SK-N-SH treated with all-trans-retinoic acid at 6 μM for 48 hours (cell line): ENCODE results near the gene NPTX1.

Experiments used
- ATAC-seq: fragments of 200-7000 bp; cut with Tn5 transposase; 3 replicates; pipeline ENCODE4 v1.9.1; 2020; ENCODE audit warnings: mild to moderate bottlenecking, moderate library complexity
- ARNTL ChIP-seq: fragments of 450-650 bp; formaldehyde crosslinking; IDR thresholded peaks from 2 replicates; pipeline ENCODE4 v1.5.0; 2020; ENCODE audit warnings: low read depth, mild to moderate bottlenecking, moderate library complexity, borderline replicate concordance
- BACH2 ChIP-seq: fragments of 250-450 bp; sonication (Bioruptor Pico); IDR thresholded peaks from 2 replicates; pipeline ENCODE4 v1.9.0; 2021; ENCODE audit warnings: mild to moderate bottlenecking, borderline replicate concordance
- CREB5 ChIP-seq: fragments of 250-450 bp; sonication (Bioruptor Pico); IDR thresholded peaks from 2 replicates; pipeline ENCODE4 v1.5.1; 2020; ENCODE audit warnings: low read depth, mild to moderate bottlenecking, moderate library complexity
- CSDC2 ChIP-seq: fragments of 250-450 bp; sonication (Bioruptor Pico); IDR thresholded peaks from 2 replicates; pipeline ENCODE4 v1.5.0; 2020; ENCODE audit warnings: mild to moderate bottlenecking, moderate library complexity
- CSRNP3 ChIP-seq: fragments of 250-450 bp; sonication (Bioruptor Pico); IDR thresholded peaks from 2 replicates; pipeline ENCODE4 v1.5.1; 2021; ENCODE audit warnings: mild to moderate bottlenecking, moderate library complexity
- ESRRG ChIP-seq: fragments of 250-450 bp; sonication (Bioruptor Pico); IDR thresholded peaks from 2 replicates; pipeline ENCODE4 v1.6.1; 2021; ENCODE audit warnings: mild to moderate bottlenecking
- GLIS3 ChIP-seq: fragments of 250-450 bp; sonication (Bioruptor Pico); IDR thresholded peaks from 2 replicates; pipeline ENCODE4 v1.5.0; 2020; ENCODE audit warnings: mild to moderate bottlenecking, moderate library complexity
- ISL1 ChIP-seq: fragments of 250-450 bp; sonication (Bioruptor Pico); IDR thresholded peaks from 2 replicates; pipeline ENCODE4 v2.1.2; 2022; ENCODE audit warnings: mild to moderate bottlenecking, moderate library complexity
- OSR1 ChIP-seq: fragments of 250-450 bp; sonication (Bioruptor Pico); IDR thresholded peaks from 2 replicates; pipeline ENCODE4 v1.8.0; 2022; ENCODE audit warnings: moderate library complexity, mild to moderate bottlenecking, inconsistent platforms
- PATZ1 ChIP-seq: fragments of 250-450 bp; sonication (Bioruptor Pico); IDR thresholded peaks from 2 replicates; pipeline ENCODE4 v1.8.0; 2020; ENCODE audit warnings: mild to moderate bottlenecking, moderate library complexity, borderline replicate concordance
- POU6F1 ChIP-seq: fragments of 250-450 bp; sonication (Bioruptor Pico); IDR thresholded peaks from 2 replicates; pipeline ENCODE4 v1.8.0; 2021; ENCODE audit warnings: low read depth, mild to moderate bottlenecking, moderate library complexity, borderline replicate concordance
- PPARA ChIP-seq: fragments of 250-450 bp; sonication (Bioruptor Pico); IDR thresholded peaks from 2 replicates; pipeline ENCODE4 v1.5.0; 2020; ENCODE audit warnings: mild to moderate bottlenecking, borderline replicate concordance
- RARB ChIP-seq: fragments of 250-450 bp; sonication (Bioruptor Pico); IDR thresholded peaks from 2 replicates; pipeline ENCODE4 v1.8.0; 2021; ENCODE audit warnings: mild to moderate bottlenecking, moderate library complexity
- TCF4 ChIP-seq: fragments of 250-450 bp; sonication (Bioruptor Pico); IDR thresholded peaks from 2 replicates; pipeline ENCODE4 v1.8.0; 2021; ENCODE audit warnings: mild to moderate bottlenecking, moderate library complexity, borderline replicate concordance
- TOX ChIP-seq: fragments of 250-450 bp; sonication (Bioruptor Pico); IDR thresholded peaks from 2 replicates; pipeline ENCODE4 v1.8.0; 2021; ENCODE audit warnings: mild to moderate bottlenecking, moderate library complexity, borderline replicate concordance
- TSHZ2 ChIP-seq: fragments of 250-450 bp; sonication (Bioruptor Pico); IDR thresholded peaks from 2 replicates; pipeline ENCODE4 v1.5.0; 2020; ENCODE audit warnings: mild to moderate bottlenecking, moderate library complexity
- ZC3H10 ChIP-seq: fragments of 250-450 bp; sonication (Bioruptor Pico); IDR thresholded peaks from 2 replicates; pipeline ENCODE4 v1.5.1; 2021; ENCODE audit warnings: mild to moderate bottlenecking, moderate library complexity
- ZFP3 ChIP-seq: fragments of 250-450 bp; sonication (Bioruptor Pico); IDR thresholded peaks from 2 replicates; pipeline ENCODE4 v1.5.0; 2020; ENCODE audit warnings: mild to moderate bottlenecking, moderate library complexity
- ZFP30 ChIP-seq: fragments of 450-650 bp; formaldehyde crosslinking; IDR thresholded peaks from 2 replicates; pipeline ENCODE4 v1.5.0; 2022; ENCODE audit warnings: mild to moderate bottlenecking, moderate library complexity
- ZNF565 ChIP-seq: fragments of 450-650 bp; formaldehyde crosslinking; conservative IDR thresholded peaks from 2 replicates; pipeline ENCODE4 v1.5.0; 2020; ENCODE audit warnings: low read depth, mild to moderate bottlenecking, moderate library complexity

NPTX1 gene

GRCh38 chr17:80451104-80451775, 25.2 kb downstream of the NPTX1 start:
- no peak for ATAC-seq
- TF ChIP-seq TSHZ2 (CRISPR knock-in tag) (no peak), ESRRG (no peak), TCF4 (CRISPR knock-in tag) (no peak), POU6F1 (no peak), ZNF565 (CRISPR knock-in tag) (no peak), ISL1 (CRISPR knock-in tag) (no peak), ARNTL (CRISPR knock-in tag) (no peak), PATZ1 (CRISPR knock-in tag) (no peak), PPARA (CRISPR knock-in tag) (no peak), GLIS3 (no peak), ZC3H10 (CRISPR knock-in tag) (no peak), ZFP30 (CRISPR knock-in tag) (no peak), CREB5 (CRISPR knock-in tag) (no peak), TOX (CRISPR knock-in tag) (no peak), CSRNP3 (no peak), OSR1 (no peak), RARB (CRISPR knock-in tag) (no peak), ZFP3 (no peak), CSDC2 (no peak)

GRCh38 chr17:80449930-80450576, 26.4 kb downstream of the NPTX1 start:
- no peak for ATAC-seq
- TF ChIP-seq CSRNP3, result no peak
- TF ChIP-seq PATZ1 (CRISPR knock-in tag), result no peak
- no peak for TF ChIP-seq ARNTL (CRISPR knock-in tag)
- TF ChIP-seq TSHZ2 (CRISPR knock-in tag), result no peak
- no peak for TF ChIP-seq ZFP3
- TF ChIP-seq TOX (CRISPR knock-in tag), result no peak
- no peak for TF ChIP-seq GLIS3
- no peak for TF ChIP-seq BACH2
